Bladder microvascular endothelial cell (primary cell): ENCODE measurements around the gene PSMG4. TPM values are rescaled to one million over a fixed set of nuclear protein-coding genes. Genes with fewer than 3 reads are reported as not detected.

Experiments
- total RNA-seq: library from RNA; depleted of rRNA; stranded (reverse); fragments of >200 nt; gene quantifications from 2 replicates; pipeline ENCODE4 v1.2.3, GENCODE V29; 2014

The PSMG4 gene
- 30.6 and 62.7 TPM in 2 replicates for total RNA-seq

GRCh38 chr6:3258720-3259490, at the start of gene PSMG4:
Gene PSMG4 (plus strand): TSS chr6:3258947. CDS start chr6:3259023, 76 bp downstream.

GRCh38 chr6:3227363-3228045, 31.2 kb upstream of the PSMG4 start, which contains the start of gene TUBB2B:
Gene TUBB2B (minus strand): TSS chr6:3227653. CDS start chr6:3227543, 110 bp downstream.

Other genes with a start within 250 kb of the PSMG4 start
- 19.1 and 31.5 TPM in 2 replicates for gene RIPK1, start 190.5 kb upstream of the PSMG4 start, total RNA-seq
- gene BPHL, start 140.2 kb upstream of the PSMG4 start, total RNA-seq: 10.0 and 15.2 TPM in 2 replicates
- 57.5 and 91.3 TPM in 2 replicates for gene TUBB2A, start 101.4 kb upstream of the PSMG4 start, total RNA-seq
- 3.4 and 8.1 TPM in 2 replicates for gene TUBB2B, start 31.3 kb upstream of the PSMG4 start, total RNA-seq
- gene SLC22A23, start 198.1 kb downstream of the PSMG4 start, total RNA-seq: 4.9 and 70.5 TPM in 2 replicates